Activated CD8-positive, alpha-beta memory T cell treated with anti-CD3 and anti-CD28 coated beads, Interleukin-2, amount 50 U/mL, for 1 hour (primary cell): Measurements from ENCODE around the gene KLF1.
A peak's percentile ranks its signal among the peaks of the same experiment; 100 is the strongest.
"Not testable (repeated sequence)": the region's sequence is repeated elsewhere in the genome, so short reads cannot be mapped to it uniquely, and the experiment has no call there.

Experiments used
- DNase-seq: peaks from one replicate; pipeline ENCODE4 v3.0.0-alpha.2; 2020; ENCODE audit errors: extremely low read depth

The KLF1 gene

GRCh38 chr19:12867120-12868099 lies 19.6 kb downstream of the KLF1 start:
- no peak for DNase-seq

- no peak for DNase-seq
Measured at GRCh38 chr19:12866416-12867119, 20.4 kb downstream of the KLF1 start.

- DNase-seq, result no peak
Measured at GRCh38 chr19:12865746-12866415, 21.1 kb downstream of the KLF1 start.

- DNase-seq, result no peak
Measured at GRCh38 chr19:12864721-12865715, 22.0 kb downstream of the KLF1 start.

GRCh38 chr19:12864143-12864542 lies 22.9 kb downstream of the KLF1 start:
- DNase-seq, result no peak

- DNase-seq, result no peak
Measured at GRCh38 chr19:12859546-12859945, 27.5 kb downstream of the KLF1 start.

- no peak for DNase-seq
Measured at GRCh38 chr19:12858041-12858928, 28.7 kb downstream of the KLF1 start.

GRCh38 chr19:12856653-12857052 lies 30.3 kb downstream of the KLF1 start:
- no peak for DNase-seq

GRCh38 chr19:12847159-12848139 lies 39.6 kb downstream of the KLF1 start:
- DNase-seq, result peak; percentile 36

GRCh38 chr19:12846613-12847012 lies 40.4 kb downstream of the KLF1 start:
- DNase-seq, result not testable (repeated sequence)

- no peak for DNase-seq
Measured at GRCh38 chr19:12843999-12844732, 42.8 kb downstream of the KLF1 start.

GRCh38 chr19:12843328-12843727 lies 43.7 kb downstream of the KLF1 start:
- no peak for DNase-seq

GRCh38 chr19:12842511-12842910 lies 44.5 kb downstream of the KLF1 start:
- no peak for DNase-seq

- DNase-seq, result no peak
Measured at GRCh38 chr19:12841094-12841493, 45.9 kb downstream of the KLF1 start.

- DNase-seq, result no peak
Measured at GRCh38 chr19:12840091-12841079, 46.6 kb downstream of the KLF1 start.

- DNase-seq, result no peak
Measured at GRCh38 chr19:12838886-12839756, 47.9 kb downstream of the KLF1 start.
